HG03457 (cell line): ENCODE data around the gene ANKRD13D.
"Not testable (repeated sequence)": the region's sequence is repeated elsewhere in the genome, so short reads cannot be mapped to it uniquely, and the experiment has no call there.

Source experiments
- ATAC-seq: cut with Tn5 transposase; IDR thresholded peaks from one replicate; pipeline ENCODE4 v1.9.1; 2021; ENCODE audit warnings: moderate number of reproducible peaks; ENCODE audit not compliant: unreplicated experiment

ANKRD13D gene

DNA sequence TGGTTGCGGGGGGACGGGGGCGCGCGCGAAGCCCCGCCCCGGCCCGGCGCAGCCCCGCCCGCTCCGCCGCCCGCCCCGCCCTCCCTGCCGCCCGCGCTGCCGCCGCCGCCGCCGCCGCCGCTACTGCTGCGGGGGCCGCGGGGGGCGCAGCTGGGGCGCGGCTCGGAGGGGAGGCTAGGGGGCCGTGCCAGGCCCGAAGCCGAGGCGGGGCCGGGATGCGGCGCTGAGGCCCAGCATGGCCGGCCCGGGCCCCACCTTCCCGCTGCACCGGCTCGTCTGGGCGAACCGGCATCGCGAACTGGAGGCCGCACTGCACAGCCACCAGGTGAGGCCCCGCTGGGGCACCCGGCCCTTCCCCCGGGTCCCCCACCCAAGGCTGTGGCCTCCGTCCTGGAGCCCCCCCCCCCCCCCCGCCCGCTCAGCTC, at the start of gene ANKRD13D:
ANKRD13D (plus strand) TSS at position 78 of the 425 bp plus-strand sequence; CDS start at position 236, 158 bp downstream.
- ATAC-seq: peak; percentile 29

DNA sequence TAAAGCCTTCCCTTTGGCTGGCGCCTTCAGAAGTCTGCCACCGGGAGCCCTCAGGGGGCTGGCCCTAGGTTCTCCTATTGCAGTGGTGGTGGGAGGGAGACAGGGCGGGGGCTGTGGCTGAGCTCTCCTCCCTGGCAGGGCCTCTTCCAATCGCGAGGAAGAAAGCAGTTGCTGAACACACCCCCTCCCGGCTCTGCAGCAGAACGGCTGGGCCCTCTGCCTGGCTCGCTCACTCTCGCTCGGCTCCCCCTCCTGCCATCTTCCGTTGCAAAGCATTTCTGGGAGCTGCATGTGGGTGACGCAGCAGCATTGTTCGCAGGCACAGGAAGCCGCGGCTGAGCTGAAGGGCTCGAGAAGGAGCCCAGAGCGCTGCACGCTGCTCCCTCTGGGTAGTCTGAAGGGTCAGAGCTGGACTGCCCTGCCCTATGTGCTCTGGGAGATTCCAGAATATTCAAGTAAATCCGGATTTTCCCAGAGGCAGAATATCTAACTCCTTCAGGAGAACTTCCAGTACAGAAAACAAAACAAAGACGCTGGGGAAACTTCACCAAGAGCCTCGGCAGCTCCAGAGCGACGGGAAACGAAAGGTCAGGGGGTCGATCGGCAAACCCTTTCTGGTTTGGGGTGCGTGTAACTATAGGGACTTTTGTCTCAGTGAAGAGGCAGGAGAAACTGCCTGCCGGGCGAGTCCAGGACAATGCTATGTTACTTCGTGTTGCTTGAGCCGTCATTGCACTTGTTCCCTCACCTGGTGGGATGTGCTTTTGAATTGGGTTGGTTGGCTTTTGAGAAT, 49.1 kb upstream of the ANKRD13D start:
- peak; percentile 72 for ATAC-seq

DNA sequence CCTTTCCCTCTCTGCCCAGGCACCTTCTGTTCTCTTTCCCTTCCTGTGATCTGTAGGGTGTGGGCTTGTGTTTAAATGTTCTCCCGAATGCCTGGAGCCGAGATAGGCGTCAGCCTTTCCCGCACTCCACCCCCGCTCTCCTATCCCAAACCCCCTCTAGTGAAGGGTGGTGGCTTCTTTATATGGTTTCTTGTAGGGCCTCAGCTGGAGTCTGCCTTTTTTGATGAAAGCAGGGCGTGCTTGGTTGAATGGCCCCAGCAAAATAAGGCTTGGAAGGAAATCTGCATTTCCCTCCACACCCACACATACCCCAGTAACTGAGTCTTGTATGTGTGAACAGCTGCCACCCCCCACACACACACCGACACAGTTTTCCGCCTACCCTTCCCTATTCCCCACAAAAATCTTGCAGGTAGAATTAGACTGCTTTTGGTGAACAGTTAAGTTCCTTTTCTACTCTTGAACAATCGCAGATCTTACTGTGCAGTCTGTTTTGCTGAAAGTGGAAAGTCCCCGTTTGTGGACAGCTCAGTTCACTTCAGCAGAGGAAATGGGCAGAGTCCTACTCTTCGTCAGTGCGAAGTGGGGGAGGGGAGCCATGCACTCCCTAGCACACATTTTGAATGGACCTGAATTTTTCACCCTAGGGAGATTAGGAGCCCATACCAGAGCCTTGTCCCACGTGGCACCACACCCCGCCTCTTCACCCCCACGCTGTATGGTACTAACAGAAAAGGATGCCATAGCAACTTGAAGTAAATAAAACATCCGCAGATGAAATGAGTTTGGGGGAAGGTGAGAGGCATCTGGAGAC, 48.3 kb upstream of the ANKRD13D start:
- no peak for ATAC-seq

DNA sequence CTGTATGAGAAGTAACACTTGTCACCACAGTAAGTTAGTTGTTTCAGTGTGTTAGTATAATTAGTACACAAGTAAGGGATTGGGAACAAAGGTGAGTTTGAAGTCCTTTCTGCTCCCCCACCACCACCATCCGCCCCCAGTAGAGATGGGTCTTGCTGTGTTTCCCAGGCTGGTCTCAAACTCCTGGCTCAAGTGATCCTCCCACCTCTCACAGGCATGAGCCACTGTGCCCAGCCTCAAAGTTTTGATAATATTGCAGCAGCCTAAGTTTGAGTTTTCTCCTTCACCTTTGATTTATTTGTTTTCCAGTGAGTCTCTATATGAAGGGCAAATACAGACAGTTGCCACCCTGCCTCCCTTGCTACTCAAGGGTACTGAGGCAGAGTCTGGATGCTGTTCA, 46.6 kb upstream of the ANKRD13D start:
- no peak for ATAC-seq

DNA sequence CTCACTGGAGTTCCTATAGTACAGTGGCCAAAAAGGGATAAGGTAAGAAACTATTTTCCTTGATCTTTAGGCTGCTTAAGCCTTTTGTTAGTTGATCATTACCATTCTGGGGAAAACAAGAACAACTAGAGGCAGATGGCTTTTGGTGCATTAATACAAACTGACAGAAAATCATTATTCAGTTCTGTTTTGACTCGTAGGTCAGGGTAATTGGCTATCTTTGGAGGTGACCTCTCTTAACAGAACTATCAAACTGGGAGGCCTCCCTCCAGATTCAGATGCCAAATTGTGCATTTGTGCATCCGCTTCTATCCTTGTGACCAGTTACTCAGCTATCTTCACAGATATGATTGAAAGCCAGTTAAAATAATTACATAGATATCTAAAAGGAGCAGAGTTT, 46.1 kb upstream of the ANKRD13D start:
- no peak for ATAC-seq

DNA sequence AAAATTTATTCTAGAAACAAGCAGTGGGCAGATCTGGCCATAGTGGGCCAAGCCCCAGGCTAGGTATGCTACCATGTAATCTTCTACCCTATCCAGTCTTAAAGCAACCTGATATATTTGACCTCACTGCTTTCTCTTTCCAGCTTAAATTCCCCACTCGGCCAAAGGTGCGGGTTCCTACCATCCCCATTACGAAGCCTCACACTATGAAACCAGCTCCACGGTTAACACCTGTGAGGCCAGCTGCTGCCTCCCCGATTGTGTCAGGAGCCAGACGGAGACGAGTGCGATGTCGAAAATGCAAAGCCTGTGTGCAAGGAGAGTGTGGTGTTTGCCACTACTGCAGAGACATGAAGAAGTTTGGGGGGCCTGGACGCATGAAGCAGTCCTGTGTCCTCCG, 44.1 kb upstream of the ANKRD13D start:
- ATAC-seq: no peak

DNA sequence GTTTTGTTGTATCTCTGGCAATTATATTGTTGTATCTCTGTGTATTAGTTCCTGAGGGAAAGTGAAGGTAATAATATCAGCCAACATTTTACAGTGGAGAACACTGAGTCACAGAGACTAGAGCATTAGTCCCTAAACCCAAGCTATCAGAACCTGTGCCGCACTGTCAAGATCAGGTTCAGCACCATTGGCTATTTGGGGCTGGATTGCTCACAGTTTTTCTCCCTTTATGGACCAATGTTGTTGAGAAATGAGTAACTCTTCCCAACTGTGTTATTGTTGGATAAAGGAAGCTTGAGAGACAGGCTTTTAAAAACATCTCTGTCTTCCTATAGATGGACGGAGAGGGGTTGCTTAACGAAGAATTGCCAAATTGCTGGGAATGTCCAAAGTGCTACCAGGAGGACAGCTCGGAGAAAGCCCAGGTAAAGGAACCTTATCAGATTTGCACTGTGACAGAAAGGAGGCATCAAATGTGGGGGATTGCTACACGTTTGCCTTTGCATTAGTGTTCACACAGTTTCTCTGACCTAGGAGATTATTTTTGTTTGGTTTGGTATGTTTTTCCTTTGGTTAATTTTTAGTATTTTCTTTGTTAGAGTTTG, 41.1 kb upstream of the ANKRD13D start:
- ATAC-seq: no peak

DNA sequence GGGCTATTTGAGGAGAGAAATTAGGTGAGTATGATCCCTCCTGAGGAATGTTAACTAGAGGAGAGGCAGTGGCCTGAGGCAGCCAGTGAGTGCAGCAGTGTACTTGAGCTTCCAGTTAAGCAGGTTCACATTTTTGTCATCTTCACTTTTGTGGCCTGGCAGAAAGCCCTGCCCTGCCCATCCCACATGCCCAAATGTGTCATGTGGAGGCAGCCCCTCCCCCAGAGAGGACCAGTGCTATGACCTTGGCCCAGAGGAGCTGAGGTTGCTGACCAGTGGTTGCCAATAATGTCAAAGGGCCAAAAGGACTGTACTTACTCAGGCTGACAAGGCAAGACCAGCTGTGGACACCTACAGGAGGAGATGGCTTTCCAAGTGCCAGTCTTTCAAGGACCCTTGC, 40.5 kb upstream of the ANKRD13D start:
- no peak for ATAC-seq

DNA sequence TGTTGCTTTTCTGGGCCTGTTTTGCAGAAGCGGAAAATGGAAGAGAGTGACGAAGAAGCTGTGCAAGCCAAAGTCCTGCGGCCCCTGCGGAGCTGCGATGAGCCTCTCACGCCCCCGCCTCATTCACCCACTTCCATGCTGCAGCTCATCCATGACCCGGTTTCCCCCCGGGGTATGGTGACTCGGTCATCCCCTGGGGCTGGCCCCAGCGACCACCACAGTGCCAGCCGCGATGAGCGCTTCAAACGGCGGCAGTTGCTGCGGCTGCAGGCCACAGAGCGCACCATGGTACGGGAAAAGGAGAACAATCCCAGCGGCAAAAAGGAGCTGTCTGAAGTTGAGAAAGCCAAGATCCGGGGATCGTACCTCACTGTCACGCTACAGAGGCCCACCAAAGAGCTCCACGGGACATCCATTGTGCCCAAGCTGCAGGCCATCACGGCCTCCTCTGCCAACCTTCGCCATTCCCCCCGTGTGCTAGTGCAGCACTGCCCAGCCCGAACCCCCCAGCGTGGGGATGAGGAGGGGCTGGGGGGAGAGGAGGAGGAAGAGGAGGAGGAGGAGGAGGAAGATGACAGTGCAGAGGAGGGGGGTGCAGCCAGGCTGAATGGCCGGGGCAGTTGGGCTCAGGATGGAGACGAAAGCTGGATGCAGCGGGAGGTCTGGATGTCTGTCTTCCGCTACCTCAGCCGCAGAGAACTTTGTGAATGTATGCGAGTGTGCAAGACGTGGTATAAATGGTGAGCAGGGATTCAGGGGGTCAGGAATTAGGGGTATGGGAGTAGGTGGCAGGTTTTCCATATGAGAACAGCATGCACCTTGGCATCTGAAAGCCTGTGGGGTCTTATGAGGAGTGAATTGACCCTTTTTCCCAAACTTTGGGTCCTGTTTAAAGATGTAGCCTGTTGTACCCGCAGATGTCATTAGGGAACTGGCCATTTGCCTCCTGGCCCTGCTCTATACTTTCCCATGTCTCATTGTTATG, 38.8 kb upstream of the ANKRD13D start:
- no peak for ATAC-seq

DNA sequence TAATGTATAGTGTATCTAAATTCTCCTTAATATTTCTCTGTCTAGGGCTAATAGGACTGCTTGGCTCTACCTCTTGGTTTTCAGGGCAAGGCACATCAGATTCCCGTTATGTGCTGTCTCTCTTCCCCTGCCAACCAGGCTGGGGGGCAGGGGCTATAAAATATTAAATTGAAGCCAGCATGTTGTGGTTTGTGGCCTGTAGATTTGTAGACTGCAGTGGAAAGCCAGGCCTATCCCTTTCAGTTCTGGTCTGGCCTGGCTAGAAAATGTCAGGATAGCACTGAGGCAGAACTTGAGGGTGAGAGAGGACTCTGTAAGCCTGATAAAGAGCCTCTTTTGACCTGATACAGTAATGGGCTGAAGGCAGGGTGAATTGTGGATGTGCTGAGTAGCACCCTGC, 37.3 kb upstream of the ANKRD13D start:
- no peak for ATAC-seq

DNA sequence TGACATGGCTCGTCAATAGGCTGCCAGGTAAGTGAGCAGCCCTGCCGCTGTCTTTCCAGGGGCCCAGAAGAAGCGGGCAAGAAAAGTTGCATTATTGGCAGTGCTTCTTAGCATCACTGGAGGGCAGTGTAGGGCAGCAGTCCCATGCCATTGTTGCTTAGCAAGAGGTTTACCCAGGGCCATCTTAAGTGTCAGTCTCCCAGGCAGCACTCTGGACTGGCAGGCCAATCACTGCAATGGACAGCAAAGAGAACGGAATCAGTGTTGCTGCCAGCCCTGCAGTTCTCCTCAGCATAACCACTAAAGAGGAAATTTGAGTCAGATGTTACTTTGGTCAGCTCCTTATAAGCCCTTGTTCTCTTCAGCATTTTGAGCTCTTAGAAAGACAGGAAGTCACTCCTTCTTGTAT, 36.3 kb upstream of the ANKRD13D start:
- no peak for ATAC-seq

DNA sequence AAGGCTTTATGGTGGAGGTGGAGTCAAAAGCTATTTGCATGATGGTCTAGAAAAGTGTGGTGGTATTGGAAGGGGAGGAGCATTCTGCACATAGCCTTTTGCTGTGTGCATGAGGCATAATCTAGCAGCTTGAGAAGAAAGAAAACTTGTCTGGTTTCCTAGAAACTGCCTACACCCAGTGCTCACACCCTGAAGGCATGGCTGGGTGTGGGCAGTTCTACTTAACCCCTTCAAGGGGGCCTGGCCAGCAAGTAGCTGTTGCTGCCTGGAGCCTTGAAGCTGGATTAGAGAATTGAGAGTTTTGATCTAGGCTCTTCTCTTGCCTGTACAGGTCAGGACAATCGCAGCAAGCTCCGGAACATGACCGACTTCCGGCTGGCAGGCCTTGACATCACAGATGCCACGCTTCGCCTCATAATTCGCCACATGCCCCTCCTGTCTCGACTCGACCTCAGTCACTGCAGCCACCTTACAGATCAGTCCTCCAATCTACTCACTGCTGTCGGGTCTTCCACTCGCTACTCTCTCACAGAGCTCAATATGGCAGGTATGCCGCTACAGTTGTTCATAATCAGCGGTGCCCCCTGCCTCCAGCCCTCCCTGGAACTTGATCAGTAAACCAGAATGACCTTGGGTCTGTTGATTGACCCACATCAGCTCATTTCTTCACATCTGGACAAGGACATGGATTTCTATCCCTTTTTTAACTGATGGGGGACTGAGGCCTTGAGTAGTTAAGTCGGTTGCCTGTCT, 35.1 kb upstream of the ANKRD13D start:
- no peak for ATAC-seq

DNA sequence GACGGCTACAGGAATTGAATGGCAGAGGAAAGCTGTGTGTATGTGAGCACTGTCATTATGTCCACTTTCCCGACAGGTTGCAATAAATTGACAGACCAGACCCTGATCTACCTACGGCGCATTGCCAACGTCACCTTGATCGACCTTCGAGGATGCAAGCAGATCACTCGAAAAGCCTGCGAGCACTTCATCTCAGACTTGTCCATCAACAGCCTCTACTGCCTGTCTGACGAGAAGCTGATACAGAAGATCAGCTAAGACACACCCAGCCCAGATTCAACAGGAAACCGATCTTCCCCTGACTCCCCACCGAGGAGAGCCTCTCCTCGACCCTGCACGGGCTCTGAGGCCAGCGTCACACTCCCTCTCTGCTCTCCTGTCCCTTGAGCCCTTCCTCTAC, 34.3 kb upstream of the ANKRD13D start:
- no peak for ATAC-seq

DNA sequence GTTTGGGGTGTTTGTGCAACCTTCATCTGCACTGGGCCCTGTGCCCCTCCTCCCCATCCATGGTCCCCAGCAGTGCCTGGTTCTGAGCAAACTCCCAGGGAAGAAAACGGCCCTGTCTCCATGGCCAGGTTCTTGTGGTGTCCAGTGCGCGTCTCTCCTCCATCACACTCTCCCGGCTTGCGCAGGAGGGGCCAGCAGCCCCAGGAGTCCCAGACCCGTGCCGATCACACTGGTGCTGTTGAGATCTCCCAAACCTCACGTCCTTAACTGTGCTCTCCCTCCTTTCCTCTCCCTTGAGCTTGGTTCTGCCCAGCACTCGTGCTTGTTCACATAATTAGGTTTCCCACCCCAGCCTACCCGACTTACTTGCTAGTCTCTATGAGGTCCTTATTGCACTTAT, 33.8 kb upstream of the ANKRD13D start:
- ATAC-seq: no peak

DNA sequence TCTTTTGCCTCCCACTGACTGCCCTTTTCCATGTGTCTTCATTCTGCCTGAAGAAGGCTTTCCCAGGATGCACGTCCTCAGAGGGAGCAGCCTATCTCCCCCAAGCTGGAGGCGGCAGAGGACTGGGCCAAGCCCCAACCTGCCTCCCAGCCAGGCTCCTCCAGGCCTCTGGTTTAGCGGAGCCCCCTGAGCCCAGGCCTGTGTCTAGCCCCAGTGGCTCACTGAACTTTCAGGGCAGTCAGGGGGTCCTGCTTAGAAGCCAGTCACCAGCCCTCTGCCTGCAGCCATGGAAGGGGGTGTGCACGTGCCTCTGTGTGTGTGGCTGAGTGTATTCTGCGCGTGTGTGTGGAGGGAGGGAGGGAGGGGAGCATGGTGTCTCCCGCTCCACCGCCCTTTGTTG, 33.2 kb upstream of the ANKRD13D start:
- ATAC-seq: no peak

DNA sequence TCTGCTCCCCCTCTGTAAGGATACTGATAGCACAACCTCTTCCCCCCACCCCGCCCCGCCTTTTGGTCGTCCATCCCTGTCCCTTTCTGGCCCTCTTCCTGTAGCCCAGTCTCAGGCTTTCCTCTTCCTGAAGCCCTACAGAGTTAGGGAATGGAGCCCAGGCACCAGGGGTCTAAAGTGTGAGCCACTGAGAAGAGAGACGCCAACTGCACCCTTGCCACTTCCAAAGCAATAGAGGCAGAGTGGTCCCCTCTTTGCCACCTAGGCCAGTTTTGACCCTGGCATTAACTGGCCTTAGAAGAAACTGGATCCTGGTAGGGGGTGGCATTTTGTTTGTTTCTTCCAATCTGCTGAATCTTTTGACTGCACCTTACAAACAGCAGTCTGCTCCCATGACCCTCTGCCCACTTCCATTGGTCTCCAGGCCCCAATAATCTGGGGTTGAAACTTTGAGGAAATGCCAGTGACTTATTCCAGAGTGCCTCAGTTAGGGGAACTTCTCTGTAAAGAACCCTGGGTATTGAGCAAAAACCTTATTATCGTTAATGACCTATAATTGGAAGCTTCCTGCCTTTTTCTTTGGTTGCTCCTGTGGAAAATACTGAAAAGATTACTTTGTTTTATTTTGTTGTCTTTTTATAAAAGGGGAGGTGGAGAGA, 32.5 kb upstream of the ANKRD13D start:
- no peak for ATAC-seq

DNA sequence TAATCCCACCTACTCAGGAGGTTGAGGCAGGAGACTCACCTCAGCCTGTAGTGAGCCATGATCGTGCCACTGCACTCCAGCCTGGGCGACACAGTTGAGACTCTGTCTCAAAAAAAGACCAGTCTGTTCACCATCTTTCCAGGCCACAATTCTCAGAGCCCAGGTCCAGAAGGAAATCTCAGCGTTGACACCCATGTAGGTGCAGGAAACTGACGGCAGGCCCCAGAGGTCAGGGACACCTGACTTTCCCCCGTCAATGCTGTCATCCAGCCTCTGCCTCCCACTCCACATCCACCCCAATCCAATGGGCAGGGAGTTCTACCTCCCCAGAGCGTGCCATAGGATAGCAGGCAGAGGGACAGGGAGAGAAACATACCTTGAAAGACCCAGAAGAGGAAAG, 28.7 kb upstream of the ANKRD13D start:
- ATAC-seq: no peak

DNA sequence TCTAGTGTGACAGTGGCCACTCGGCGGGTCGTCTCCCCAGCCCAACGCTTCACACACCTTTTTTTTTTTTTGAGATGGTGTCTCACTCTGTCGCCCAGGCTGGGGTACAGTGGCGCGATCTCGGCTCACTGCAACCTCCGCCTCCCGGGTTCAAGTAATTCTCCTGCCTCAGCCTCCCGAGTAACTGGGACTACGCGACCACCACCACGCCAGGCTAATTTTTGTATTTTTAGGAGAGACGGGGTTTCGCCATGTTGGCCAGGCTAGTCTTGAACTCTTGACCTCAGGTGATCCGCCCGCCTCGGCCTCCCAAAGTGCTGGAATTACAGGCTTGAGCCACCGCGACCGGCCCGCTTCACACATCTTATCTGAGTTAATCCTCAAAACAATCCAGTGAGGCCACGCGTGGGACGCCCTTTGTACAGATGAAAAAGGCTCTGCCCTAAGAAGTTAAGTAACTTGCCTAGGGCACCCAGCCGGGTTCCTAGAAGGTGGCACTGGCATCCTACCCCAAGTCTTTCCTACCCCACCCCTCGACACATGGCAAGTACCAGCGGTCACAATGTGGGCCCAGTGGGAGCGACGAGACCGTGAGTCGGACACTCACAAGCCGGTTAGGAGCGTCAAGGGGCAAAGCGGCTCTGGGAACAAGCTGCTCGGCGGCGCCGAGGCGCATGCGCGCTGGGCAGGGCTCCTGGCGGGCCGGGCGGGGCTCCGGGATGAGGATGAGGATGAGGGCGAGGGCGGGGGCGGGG, 28.0 kb upstream of the ANKRD13D start:
- ATAC-seq: not testable (repeated sequence)

DNA sequence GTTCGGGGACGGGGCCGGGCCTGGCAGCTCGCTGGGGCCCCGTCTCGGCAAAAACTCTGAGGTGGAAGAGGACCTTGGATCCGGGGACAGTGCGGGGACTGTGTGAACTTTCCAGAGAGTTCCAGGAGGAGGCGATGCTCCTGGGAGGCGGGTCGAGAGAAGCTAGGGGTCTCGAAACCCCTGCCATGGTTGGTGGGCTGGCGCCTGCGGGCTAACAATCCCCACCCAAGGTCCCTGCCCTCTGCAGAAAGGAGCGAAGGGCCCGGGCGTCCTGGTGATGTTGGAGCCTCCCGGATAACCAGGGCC, 27.5 kb upstream of the ANKRD13D start:
- ATAC-seq: no peak
